ENCODE measurements around the gene SPACA6. TPM values are rescaled to one million over a fixed set of nuclear protein-coding genes. Genes with fewer than 3 reads are reported as not detected.
"Not testable (repeated sequence)": the region's sequence is repeated elsewhere in the genome, so short reads cannot be mapped to it uniquely, and the experiment has no call there.

The SPACA6 gene, protein sequence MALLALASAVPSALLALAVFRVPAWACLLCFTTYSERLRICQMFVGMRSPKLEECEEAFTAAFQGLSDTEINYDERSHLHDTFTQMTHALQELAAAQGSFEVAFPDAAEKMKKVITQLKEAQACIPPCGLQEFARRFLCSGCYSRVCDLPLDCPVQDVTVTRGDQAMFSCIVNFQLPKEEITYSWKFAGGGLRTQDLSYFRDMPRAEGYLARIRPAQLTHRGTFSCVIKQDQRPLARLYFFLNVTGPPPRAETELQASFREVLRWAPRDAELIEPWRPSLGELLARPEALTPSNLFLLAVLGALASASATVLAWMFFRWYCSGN
- total RNA-seq (10 to 100 TPM in 1 of 2 donors, 1 to 10 TPM in 1; 7.0 to 19.7 TPM), polyA plus RNA-seq (10 to 100 TPM in 1 of 2 donors, 1 to 10 TPM in 1; 9.8 to 20.7 TPM)
- long read RNA-seq, donor 1, partial matches to known transcripts, result 5 of 6 reads
- long read RNA-seq, donor 1, other reads (novel, unspliced or antisense), result 0 of 6 reads
- long read RNA-seq, donor 2, result 0 reads
- long read RNA-seq, donor 3, result 0 reads
- long read RNA-seq, donor 4, partial matches to known transcripts, result 0 of 1 reads
- long read RNA-seq, donor 4, other reads (novel, unspliced or antisense), result 0 of 1 reads
- long read RNA-seq, donor 5, partial matches to known transcripts, result 0 of 1 reads
- long read RNA-seq, donor 5, other reads (novel, unspliced or antisense), result 0 of 1 reads

DNA sequence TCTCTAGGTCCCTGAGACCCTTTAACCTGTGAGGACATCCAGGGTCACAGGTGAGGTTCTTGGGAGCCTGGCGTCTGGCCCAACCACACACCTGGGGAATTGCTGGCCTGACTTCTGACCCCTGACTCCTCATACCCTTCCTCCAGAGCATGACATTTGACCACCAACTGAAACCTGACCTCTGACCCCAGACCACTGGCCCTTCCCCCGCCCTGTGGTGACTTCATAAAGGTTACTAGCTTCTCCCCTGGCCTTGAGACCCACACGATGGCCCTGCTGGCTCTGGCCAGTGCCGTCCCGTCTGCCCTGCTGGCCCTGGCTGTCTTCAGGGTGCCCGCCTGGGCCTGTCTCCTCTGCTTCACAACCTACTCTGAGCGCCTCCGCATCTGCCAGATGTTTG is at the start of gene SPACA6:
SPACA6 (plus strand) TSS at position 71 of the 400 bp plus-strand sequence; CDS start at position 268, 197 bp downstream.
- H3K36me3 ChIP-seq (ENCODE audit: control insufficient read depth in 4 of 4, insufficient read depth in 4 of 4, low read length in 4 of 4), result peaks cover 3 to 36% (median 29%) of the 10 kb centered on the region in 4 donors
- H3K27ac ChIP-seq (ENCODE audit: low read depth in 1 of 2, low read length in 1 of 2), result peak within 1 kb of the TSS in 1 of 2 donors; percentile 31
- TF ChIP-seq, protein P1, sequence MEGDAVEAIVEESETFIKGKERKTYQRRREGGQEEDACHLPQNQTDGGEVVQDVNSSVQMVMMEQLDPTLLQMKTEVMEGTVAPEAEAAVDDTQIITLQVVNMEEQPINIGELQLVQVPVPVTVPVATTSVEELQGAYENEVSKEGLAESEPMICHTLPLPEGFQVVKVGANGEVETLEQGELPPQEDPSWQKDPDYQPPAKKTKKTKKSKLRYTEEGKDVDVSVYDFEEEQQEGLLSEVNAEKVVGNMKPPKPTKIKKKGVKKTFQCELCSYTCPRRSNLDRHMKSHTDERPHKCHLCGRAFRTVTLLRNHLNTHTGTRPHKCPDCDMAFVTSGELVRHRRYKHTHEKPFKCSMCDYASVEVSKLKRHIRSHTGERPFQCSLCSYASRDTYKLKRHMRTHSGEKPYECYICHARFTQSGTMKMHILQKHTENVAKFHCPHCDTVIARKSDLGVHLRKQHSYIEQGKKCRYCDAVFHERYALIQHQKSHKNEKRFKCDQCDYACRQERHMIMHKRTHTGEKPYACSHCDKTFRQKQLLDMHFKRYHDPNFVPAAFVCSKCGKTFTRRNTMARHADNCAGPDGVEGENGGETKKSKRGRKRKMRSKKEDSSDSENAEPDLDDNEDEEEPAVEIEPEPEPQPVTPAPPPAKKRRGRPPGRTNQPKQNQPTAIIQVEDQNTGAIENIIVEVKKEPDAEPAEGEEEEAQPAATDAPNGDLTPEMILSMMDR (IDR thresholded peaks at IDR 0.05; ENCODE audit: control extremely low read depth, extremely low read depth), result no peak

DNA sequence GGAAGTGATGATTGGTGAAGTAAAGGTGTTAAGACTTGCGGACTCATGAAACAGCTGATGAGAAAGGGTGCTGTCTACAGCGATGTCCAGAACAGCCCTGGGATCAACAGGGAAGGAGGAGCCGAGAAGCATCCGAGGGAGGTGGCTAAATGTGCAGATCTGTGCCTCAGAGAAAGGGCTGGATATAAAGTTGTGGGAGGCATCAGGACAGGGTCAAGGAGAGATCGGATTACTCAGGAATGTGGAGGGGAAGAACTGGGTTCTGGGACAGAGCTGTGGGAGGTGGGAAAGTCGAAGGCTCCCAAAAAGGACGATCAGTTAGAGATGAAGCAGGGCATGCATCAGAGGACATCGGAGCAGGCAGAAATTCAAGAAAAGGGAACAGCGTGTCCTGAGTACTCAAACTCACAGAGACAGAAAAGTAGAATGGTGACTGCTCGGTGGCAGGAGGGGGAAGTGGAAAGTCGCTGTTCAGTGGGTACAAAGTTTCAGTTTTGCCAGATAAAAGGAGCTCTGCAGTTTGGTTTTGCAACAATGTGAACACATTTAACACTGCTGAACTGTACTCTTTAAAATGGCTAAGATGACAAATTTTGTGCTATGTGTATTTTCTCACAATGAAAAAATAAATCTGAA is 48.4 kb upstream of the SPACA6 start:
- 42 to 43% methylated on average over 11 of the region's 11 CpGs for WGBS, 2 donors
- Histone ChIP-seq H3K9ac (ENCODE audit: insufficient read depth in 1 of 2, low read length in 2 of 2) (no peak overlapping the region), H3K27me3 (ENCODE audit: control insufficient read depth in 3 of 3, insufficient read depth in 3 of 3, low read length in 2 of 3) (no peaks in the 10 kb centered on the region), H3K36me3 (ENCODE audit: control insufficient read depth in 4 of 4, insufficient read depth in 4 of 4, low read length in 4 of 4) (no peaks in the 10 kb centered on the region), H3K4me3 (no peak overlapping the region), H3K9me3 (ENCODE audit: control insufficient read depth in 4 of 4, insufficient read depth in 3 of 4, low read length in 3 of 4) (peaks cover 0 to 2% (median 0%) of the 10 kb centered on the region in 4 donors), H3K27ac (ENCODE audit: low read depth in 1 of 2, low read length in 1 of 2) (no peak overlapping the region), H3K4me1 (ENCODE audit: control insufficient read depth in 5 of 5, insufficient read depth in 5 of 5, low read length in 5 of 5) (no peaks in the 10 kb centered on the region)
- TF ChIP-seq, protein P1 (IDR thresholded peaks at IDR 0.05; ENCODE audit: control extremely low read depth, extremely low read depth), result no peak
- DNase-seq, result no peak
- no peak for ATAC-seq (ENCODE audit: insufficient read depth, low FRiP score)

More for the DNA sequence above, at the start of gene SPACA6:
- no peaks in the 10 kb centered on the region for H3K9me3 ChIP-seq (ENCODE audit: control insufficient read depth in 4 of 4, insufficient read depth in 3 of 4, low read length in 3 of 4)
- no peak within 1 kb of the TSS for H3K4me3 ChIP-seq
- no peak for ATAC-seq (ENCODE audit: insufficient read depth, low FRiP score)
- 88 to 90% methylated on average over 8 of the region's 8 CpGs for WGBS, 2 donors
- no peaks in the 10 kb centered on the region for H3K27me3 ChIP-seq (ENCODE audit: control insufficient read depth in 3 of 3, insufficient read depth in 3 of 3, low read length in 2 of 3)
- no peak for DNase-seq
- no peak within 1 kb of the TSS for H3K9ac ChIP-seq (ENCODE audit: insufficient read depth in 1 of 2, low read length in 2 of 2)
- H3K4me1 ChIP-seq (ENCODE audit: control insufficient read depth in 5 of 5, insufficient read depth in 5 of 5, low read length in 5 of 5), result peaks cover 0 to 29% (median 7%) of the 10 kb centered on the region in 5 donors

DNA sequence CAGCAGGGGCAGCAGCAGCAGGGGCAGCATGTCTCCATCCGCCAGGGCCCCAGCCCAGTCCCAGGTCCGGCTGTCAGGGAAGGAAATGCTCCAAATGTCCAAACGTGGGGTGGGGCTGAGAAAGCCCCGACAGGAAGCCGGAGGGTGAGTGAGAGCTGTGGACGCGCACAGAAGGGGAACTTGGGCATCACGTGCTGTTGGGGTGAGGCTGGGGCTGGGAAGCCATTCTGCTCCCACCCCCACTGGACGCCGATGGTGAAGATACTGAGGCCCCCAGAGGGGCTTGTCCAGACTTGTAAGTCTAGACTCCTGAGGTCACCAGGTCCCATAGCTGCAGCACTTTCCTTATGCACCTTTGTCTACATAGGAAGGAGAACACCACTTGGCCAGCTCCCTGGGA is 46.4 kb upstream of the SPACA6 start, which contains the start of gene SIGLEC14:
SIGLEC14 (minus strand) TSS at position 96 of the 400 bp plus-strand sequence; CDS start at position 30, 66 bp downstream.
- not testable (repeated sequence) for H3K36me3 ChIP-seq (ENCODE audit: control insufficient read depth in 4 of 4, insufficient read depth in 4 of 4, low read length in 4 of 4); DNase-seq; ATAC-seq (ENCODE audit: insufficient read depth, low FRiP score); H3K4me3 ChIP-seq; H3K9me3 ChIP-seq (ENCODE audit: control insufficient read depth in 4 of 4, insufficient read depth in 3 of 4, low read length in 3 of 4); H3K4me1 ChIP-seq (ENCODE audit: control insufficient read depth in 5 of 5, insufficient read depth in 5 of 5, low read length in 5 of 5); H3K27ac ChIP-seq (ENCODE audit: low read depth in 1 of 2, low read length in 1 of 2); H3K27me3 ChIP-seq (ENCODE audit: control insufficient read depth in 3 of 3, insufficient read depth in 3 of 3, low read length in 2 of 3); H3K9ac ChIP-seq (ENCODE audit: insufficient read depth in 1 of 2, low read length in 2 of 2)
- 3 to 20% methylated on average over 2 to 3 of the region's 10 CpGs for WGBS, 2 donors
